ENCODE data around the gene ATP2C1. TPM values are rescaled to one million over a fixed set of nuclear protein-coding genes. Genes with fewer than 3 reads are reported as not detected.
A peak's percentile ranks its signal among the peaks of the same experiment; 100 is the strongest.

The ATP2C1 gene
- total and polyA plus RNA-seq, 5 donors from 2014 or later: 10.5 to 83.6 (median 16.9) TPM

- H3K9me3 Mint-ChIP-seq: no peaks in the 10 kb centered on the region
- no peaks in the 10 kb centered on the region for H3K27me3 Mint-ChIP-seq
- no peaks in the 10 kb centered on the region for H3K9me3 ChIP-seq (ENCODE audit: control insufficient read depth in 2 of 2, low read length in 2 of 2)
- no peak for ATAC-seq (ENCODE audit: low read depth in 2 of 2)
- H3K27me3 ChIP-seq (ENCODE audit: control insufficient read depth, insufficient read depth, low read length): no peaks in the 10 kb centered on the region
- peaks cover 48% of the 10 kb centered on the region for H3K36me3 Mint-ChIP-seq
- no peak overlapping the region for H3K4me3 Mint-ChIP-seq
- H3K4me3 ChIP-seq (ENCODE audit: low read depth, low read length): no peak overlapping the region
- no peak overlapping the region for H3K27ac Mint-ChIP-seq
- no peak for DNase-seq
- no peak overlapping the region for H3K27ac ChIP-seq (ENCODE audit: insufficient read depth, low read length, poor library complexity, severe bottlenecking)
- H3K4me1 Mint-ChIP-seq: peaks cover 4 to 13% (median 10%) of the 10 kb centered on the region in 4 donors
- no peaks in the 10 kb centered on the region for H3K4me1 ChIP-seq (ENCODE audit: control insufficient read depth, insufficient read depth, low read length, poor library complexity, severe bottlenecking)
- H3K36me3 ChIP-seq (ENCODE audit: control insufficient read depth, insufficient read depth, low read length): peaks cover 47% of the 10 kb centered on the region
Measured at GRCh38 chr3:131009698-131010097, 115.8 kb downstream of the ATP2C1 start.

GRCh38 chr3:131018970-131019369 lies 125.1 kb downstream of the ATP2C1 start:
- Histone ChIP-seq H3K4me3 (ENCODE audit: low read depth, low read length) (peak overlapping the region; percentile 0), H3K27ac (ENCODE audit: insufficient read depth, low read length, poor library complexity, severe bottlenecking) (no peak overlapping the region), H3K36me3 (ENCODE audit: control insufficient read depth, insufficient read depth, low read length) (peaks cover 56% of the 10 kb centered on the region), H3K9me3 (ENCODE audit: control insufficient read depth in 2 of 2, low read length in 2 of 2) (no peaks in the 10 kb centered on the region), H3K27me3 (ENCODE audit: control insufficient read depth, insufficient read depth, low read length) (no peaks in the 10 kb centered on the region), H3K4me1 (ENCODE audit: control insufficient read depth, insufficient read depth, low read length, poor library complexity, severe bottlenecking) (peaks cover 47% of the 10 kb centered on the region)
- H3K4me1 Mint-ChIP-seq: peaks cover 41 to 76% (median 55%) of the 10 kb centered on the region in 4 donors
- DNase-seq (no peak), ATAC-seq (ENCODE audit: low read depth in 2 of 2) (no peak)
- peak overlapping the region in 2 of 3 donors; percentile 10 to 55 for H3K27ac Mint-ChIP-seq
- H3K27me3 Mint-ChIP-seq: no peaks in the 10 kb centered on the region
- no peaks in the 10 kb centered on the region for H3K9me3 Mint-ChIP-seq
- peak overlapping the region in 1 of 4 donors; percentile 59 for H3K4me3 Mint-ChIP-seq
- H3K36me3 Mint-ChIP-seq: peaks cover 46% of the 10 kb centered on the region

GRCh38 chr3:131020122-131020693 lies 126.3 kb downstream of the ATP2C1 start:
- Histone ChIP-seq H3K4me1 (ENCODE audit: control insufficient read depth, insufficient read depth, low read length, poor library complexity, severe bottlenecking) (peaks cover 56% of the 10 kb centered on the region), H3K27me3 (ENCODE audit: control insufficient read depth, insufficient read depth, low read length) (no peaks in the 10 kb centered on the region), H3K36me3 (ENCODE audit: control insufficient read depth, insufficient read depth, low read length) (peaks cover 50% of the 10 kb centered on the region), H3K27ac (ENCODE audit: insufficient read depth, low read length, poor library complexity, severe bottlenecking) (no peak overlapping the region), H3K9me3 (ENCODE audit: control insufficient read depth in 2 of 2, low read length in 2 of 2) (no peaks in the 10 kb centered on the region), H3K4me3 (ENCODE audit: low read depth, low read length) (peak overlapping the region; percentile 90)
- DNase-seq (no peak), ATAC-seq (ENCODE audit: low read depth in 2 of 2) (no peak)
- Mint-ChIP-seq H3K36me3 (peaks cover 48% of the 10 kb centered on the region), H3K27ac (peak overlapping the region in 2 of 3 donors; percentile 42 to 77), H3K4me1 (peaks cover 43 to 84% (median 65%) of the 10 kb centered on the region in 4 donors), H3K27me3 (no peaks in the 10 kb centered on the region), H3K9me3 (peaks cover 0 to 2% (median 0%) of the 10 kb centered on the region in 7 donors), H3K4me3 (peak overlapping the region in 3 of 4 donors; percentile 62 to 68 (median 66))

GRCh38 chr3:131025539-131025938 lies 131.7 kb downstream of the ATP2C1 start:
- Histone ChIP-seq H3K4me3 (ENCODE audit: low read depth, low read length) (peak overlapping the region; percentile 90), H3K9me3 (ENCODE audit: control insufficient read depth in 2 of 2, low read length in 2 of 2) (no peaks in the 10 kb centered on the region), H3K27me3 (ENCODE audit: control insufficient read depth, insufficient read depth, low read length) (no peaks in the 10 kb centered on the region), H3K4me1 (ENCODE audit: control insufficient read depth, insufficient read depth, low read length, poor library complexity, severe bottlenecking) (peaks cover 59% of the 10 kb centered on the region), H3K36me3 (ENCODE audit: control insufficient read depth, insufficient read depth, low read length) (peaks cover 21% of the 10 kb centered on the region), H3K27ac (ENCODE audit: insufficient read depth, low read length, poor library complexity, severe bottlenecking) (peak overlapping the region; percentile 88)
- no peak for ATAC-seq (ENCODE audit: low read depth in 2 of 2)
- no peaks in the 10 kb centered on the region for H3K27me3 Mint-ChIP-seq
- peaks cover 19% of the 10 kb centered on the region for H3K36me3 Mint-ChIP-seq
- peaks cover 29 to 68% (median 57%) of the 10 kb centered on the region in 4 donors for H3K4me1 Mint-ChIP-seq
- peak overlapping the region; percentile 97 to 99 (median 98) for H3K27ac Mint-ChIP-seq
- H3K9me3 Mint-ChIP-seq: peaks cover 0 to 2% (median 0%) of the 10 kb centered on the region in 7 donors
- peak overlapping the region; percentile 88 to 96 (median 92) for H3K4me3 Mint-ChIP-seq
- DNase-seq: no peak

- peak within 1 kb of the TSS; percentile 97 to 99 (median 98) for H3K27ac Mint-ChIP-seq
- peaks cover 21% of the 10 kb centered on the region for H3K36me3 Mint-ChIP-seq
- Histone ChIP-seq H3K4me3 (ENCODE audit: low read depth, low read length) (peak within 1 kb of the TSS; percentile 90), H3K36me3 (ENCODE audit: control insufficient read depth, insufficient read depth, low read length) (peaks cover 18% of the 10 kb centered on the region), H3K9me3 (ENCODE audit: control insufficient read depth in 2 of 2, low read length in 2 of 2) (no peaks in the 10 kb centered on the region), H3K27me3 (ENCODE audit: control insufficient read depth, insufficient read depth, low read length) (no peaks in the 10 kb centered on the region), H3K4me1 (ENCODE audit: control insufficient read depth, insufficient read depth, low read length, poor library complexity, severe bottlenecking) (peaks cover 49% of the 10 kb centered on the region), H3K27ac (ENCODE audit: insufficient read depth, low read length, poor library complexity, severe bottlenecking) (peak within 1 kb of the TSS; percentile 88)
- H3K4me3 Mint-ChIP-seq: peak within 1 kb of the TSS; percentile 88 to 96 (median 92)
- DNase-seq: peak; percentile 87 to 93 (median 93)
- H3K9me3 Mint-ChIP-seq: peaks cover 0 to 2% (median 0%) of the 10 kb centered on the region in 7 donors
- H3K4me1 Mint-ChIP-seq: peaks cover 26 to 58% (median 49%) of the 10 kb centered on the region in 4 donors
- ATAC-seq (ENCODE audit: low read depth in 2 of 2): peak; percentile 99
- H3K27me3 Mint-ChIP-seq: no peaks in the 10 kb centered on the region
Measured at GRCh38 chr3:131026321-131027151, 132.7 kb downstream of the ATP2C1 start, which contains the start of the genes ASTE1 and NEK11. Gene ASTE1, minus strand, starts transcription at chr3:131026825. Its CDS starts 1,519 bp downstream, at chr3:131025306. Gene NEK11, plus strand, starts transcription at chr3:131026877. Its CDS starts 2,832 bp downstream, at chr3:131029709.

- H3K4me3 Mint-ChIP-seq: peak overlapping the region in 2 of 4 donors; percentile 39 to 66
- Histone ChIP-seq H3K4me1 (ENCODE audit: control insufficient read depth, insufficient read depth, low read length, poor library complexity, severe bottlenecking) (peaks cover 26% of the 10 kb centered on the region), H3K4me3 (ENCODE audit: low read depth, low read length) (no peak overlapping the region), H3K36me3 (ENCODE audit: control insufficient read depth, insufficient read depth, low read length) (peaks cover 8% of the 10 kb centered on the region), H3K9me3 (ENCODE audit: control insufficient read depth in 2 of 2, low read length in 2 of 2) (no peaks in the 10 kb centered on the region), H3K27ac (ENCODE audit: insufficient read depth, low read length, poor library complexity, severe bottlenecking) (no peak overlapping the region), H3K27me3 (ENCODE audit: control insufficient read depth, insufficient read depth, low read length) (no peaks in the 10 kb centered on the region)
- peaks cover 22 to 37% (median 30%) of the 10 kb centered on the region in 4 donors for H3K4me1 Mint-ChIP-seq
- peak overlapping the region in 1 of 3 donors; percentile 36 for H3K27ac Mint-ChIP-seq
- peaks cover 0 to 2% (median 0%) of the 10 kb centered on the region in 7 donors for H3K9me3 Mint-ChIP-seq
- no peak for ATAC-seq (ENCODE audit: low read depth in 2 of 2)
- no peaks in the 10 kb centered on the region for H3K27me3 Mint-ChIP-seq
- no peak for DNase-seq
- H3K36me3 Mint-ChIP-seq: peaks cover 16% of the 10 kb centered on the region
Measured at GRCh38 chr3:131028844-131029243, 135.0 kb downstream of the ATP2C1 start.

- no peak for ATAC-seq (ENCODE audit: low read depth in 2 of 2)
- Mint-ChIP-seq H3K9me3 (no peaks in the 10 kb centered on the region), H3K27ac (peak overlapping the region in 1 of 3 donors; percentile 64)
Measured at GRCh38 chr3:131031660-131032059, 137.8 kb downstream of the ATP2C1 start.

More at GRCh38 chr3:131031660-131032059, 137.8 kb downstream of the ATP2C1 start:
- Mint-ChIP-seq H3K27me3 (no peaks in the 10 kb centered on the region), H3K4me1 (peaks cover 4 to 19% (median 8%) of the 10 kb centered on the region in 4 donors), H3K4me3 (no peak overlapping the region), H3K36me3 (peaks cover 5% of the 10 kb centered on the region)
- Histone ChIP-seq H3K4me1 (ENCODE audit: control insufficient read depth, insufficient read depth, low read length, poor library complexity, severe bottlenecking) (peaks cover 5% of the 10 kb centered on the region), H3K36me3 (ENCODE audit: control insufficient read depth, insufficient read depth, low read length) (no peaks in the 10 kb centered on the region), H3K9me3 (ENCODE audit: control insufficient read depth in 2 of 2, low read length in 2 of 2) (no peaks in the 10 kb centered on the region), H3K27ac (ENCODE audit: insufficient read depth, low read length, poor library complexity, severe bottlenecking) (no peak overlapping the region), H3K4me3 (ENCODE audit: low read depth, low read length) (no peak overlapping the region), H3K27me3 (ENCODE audit: control insufficient read depth, insufficient read depth, low read length) (no peaks in the 10 kb centered on the region)
- DNase-seq: no peak
